Stimulated activated effector memory CD8-positive, alpha-beta T cell treated with anti-CD3 and anti-CD28 coated beads, Interleukin-12 subunit alpha, Interleukin-12 subunit beta, amount 100 ng/mL, for 72 hours (primary cell): Measurements from ENCODE around the gene TNS2.

Experiments
- ATAC-seq: fragments of 150-1000 bp; cut with Tn5 transposase; 2 replicates; pipeline ENCODE4 v1.10.0; 2021
- DNase-seq, 2 donors: peaks; one replicate each; pipeline ENCODE4 v3.0.0; 2021 to 2022; ENCODE audit warnings: low spot score in 2 of 2
- H3K27ac Mint-ChIP-seq: one replicate; pipeline ENCODE4 v1.8.0; 2022; ENCODE audit warnings: mild to moderate bottlenecking, mixed read lengths
- H3K36me3 Mint-ChIP-seq: one replicate; pipeline ENCODE4 v1.8.0; 2022; ENCODE audit warnings: mild to moderate bottlenecking, mixed read lengths
- H3K4me1 Mint-ChIP-seq: one replicate; pipeline ENCODE4 v1.8.0; 2022; ENCODE audit warnings: mixed read lengths
- H3K4me3 Mint-ChIP-seq: one replicate; pipeline ENCODE4 v1.8.0; 2022; ENCODE audit warnings: mild to moderate bottlenecking, mixed read lengths
- H3K9me3 Mint-ChIP-seq: one replicate; pipeline ENCODE4 v1.8.0; 2022; ENCODE audit warnings: mixed read lengths

TNS2 gene

DNA sequence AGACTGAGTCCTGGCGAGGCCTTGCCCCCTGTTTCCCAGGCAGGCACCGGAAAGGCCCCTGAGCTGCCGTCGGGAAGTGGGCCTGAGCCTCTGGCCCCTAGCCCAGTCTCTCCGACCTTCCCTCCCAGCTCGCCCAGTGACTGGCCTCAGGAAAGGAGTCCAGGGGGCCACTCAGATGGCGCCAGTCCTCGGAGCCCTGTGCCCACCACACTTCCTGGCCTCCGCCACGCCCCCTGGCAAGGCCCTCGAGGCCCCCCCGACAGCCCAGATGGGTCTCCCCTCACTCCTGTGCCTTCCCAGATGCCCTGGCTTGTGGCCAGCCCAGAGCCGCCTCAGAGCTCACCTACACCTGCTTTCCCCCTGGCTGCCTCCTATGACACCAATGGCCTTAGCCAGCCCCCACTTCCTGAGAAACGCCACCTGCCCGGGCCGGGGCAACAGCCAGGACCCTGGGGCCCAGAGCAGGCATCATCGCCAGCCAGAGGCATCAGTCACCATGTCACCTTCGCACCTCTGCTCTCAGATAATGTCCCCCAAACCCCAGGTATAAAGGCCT is 10.9 kb downstream of the TNS2 start:
- H3K4me3 Mint-ChIP-seq = no peak overlapping the region
- ATAC-seq = no peak

DNA sequence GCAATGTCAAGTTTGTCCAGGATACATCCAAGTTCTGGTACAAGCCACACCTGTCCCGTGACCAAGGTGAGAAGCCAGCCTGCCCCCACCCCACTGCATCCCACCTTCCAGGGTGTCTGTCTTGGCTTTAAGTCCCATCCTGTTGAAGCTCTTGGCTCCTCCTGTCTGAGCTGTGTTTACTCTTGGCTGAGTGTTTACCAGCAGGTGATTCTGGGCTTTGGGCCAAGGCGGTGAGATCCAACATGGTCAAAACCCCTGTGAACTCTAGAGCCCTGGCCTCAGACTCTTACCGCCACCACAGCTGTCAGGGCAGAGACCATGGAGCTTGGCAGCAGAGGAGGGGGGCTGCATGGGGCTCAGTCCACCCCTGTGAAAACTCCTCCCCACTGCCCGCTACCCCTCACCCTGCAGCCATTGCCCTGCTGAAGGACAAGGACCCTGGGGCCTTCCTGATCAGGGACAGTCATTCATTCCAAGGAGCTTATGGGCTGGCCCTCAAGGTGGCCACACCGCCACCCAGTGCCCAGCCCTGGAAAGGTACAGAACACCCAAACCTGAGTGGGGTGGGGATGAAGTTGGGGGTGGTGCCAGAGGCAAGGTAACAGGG is 11.6 kb downstream of the TNS2 start:
- H3K36me3 Mint-ChIP-seq = peaks cover 36% of the 10 kb centered on the region
- H3K4me3 Mint-ChIP-seq = no peak overlapping the region
- H3K4me1 Mint-ChIP-seq = peaks cover 20% of the 10 kb centered on the region
- DNase-seq = no peak
- H3K27ac Mint-ChIP-seq = peak overlapping the region; percentile 67
- ATAC-seq = peak; percentile 26
- no peaks in the 10 kb centered on the region for H3K9me3 Mint-ChIP-seq

More for the DNA sequence above, 10.9 kb downstream of the TNS2 start:
- H3K27ac Mint-ChIP-seq = peak overlapping the region; percentile 67
- peaks cover 29% of the 10 kb centered on the region for H3K36me3 Mint-ChIP-seq
- DNase-seq = no peak
- peaks cover 13% of the 10 kb centered on the region for H3K4me1 Mint-ChIP-seq
- H3K9me3 Mint-ChIP-seq = no peaks in the 10 kb centered on the region

DNA sequence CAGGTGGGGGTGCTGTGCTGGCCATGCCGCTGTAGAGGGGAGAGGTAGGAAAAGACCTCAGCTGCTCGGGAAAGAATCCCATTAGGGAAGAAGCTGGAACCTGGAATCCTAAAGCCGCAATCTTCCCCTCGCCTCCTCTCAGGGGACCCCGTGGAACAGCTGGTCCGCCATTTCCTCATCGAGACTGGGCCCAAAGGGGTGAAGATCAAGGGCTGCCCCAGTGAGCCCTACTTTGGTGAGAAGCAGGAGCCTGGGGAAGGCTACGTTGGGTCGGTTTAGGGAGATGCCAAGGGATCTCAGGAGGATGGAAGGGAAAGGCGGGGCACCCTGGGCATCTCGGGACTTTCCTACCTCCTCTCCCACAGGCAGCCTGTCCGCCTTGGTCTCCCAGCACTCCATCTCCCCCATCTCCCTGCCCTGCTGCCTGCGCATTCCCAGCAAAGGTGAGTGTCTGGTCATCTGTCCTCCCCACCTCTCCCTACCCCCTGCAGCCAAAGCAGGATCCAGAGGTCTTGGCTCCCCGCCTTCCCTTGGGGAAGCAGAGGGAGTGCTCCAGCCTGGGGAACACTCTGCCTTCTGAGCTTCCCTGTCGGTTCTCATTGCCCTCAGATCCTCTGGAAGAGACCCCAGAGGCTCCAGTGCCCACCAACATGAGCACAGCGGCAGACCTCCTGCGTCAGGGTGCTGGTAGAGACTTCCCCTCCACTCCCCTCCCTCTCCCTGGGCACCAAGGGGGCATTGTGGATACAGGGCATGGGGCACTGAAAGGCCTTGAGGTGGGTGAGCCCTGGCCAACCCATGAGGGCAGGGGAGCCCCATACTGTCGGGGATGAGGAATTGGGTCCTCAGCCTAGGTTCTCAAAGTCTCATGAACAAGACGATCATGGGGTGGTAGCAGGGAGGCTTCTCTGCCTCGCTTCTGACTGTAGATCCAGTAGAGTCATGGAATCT is 12.4 kb downstream of the TNS2 start:
- Mint-ChIP-seq H3K4me3 (no peak overlapping the region), H3K27ac (no peak overlapping the region), H3K9me3 (no peaks in the 10 kb centered on the region), H3K4me1 (peaks cover 21% of the 10 kb centered on the region), H3K36me3 (peaks cover 44% of the 10 kb centered on the region)
- ATAC-seq (no peak), DNase-seq (no peak)

DNA sequence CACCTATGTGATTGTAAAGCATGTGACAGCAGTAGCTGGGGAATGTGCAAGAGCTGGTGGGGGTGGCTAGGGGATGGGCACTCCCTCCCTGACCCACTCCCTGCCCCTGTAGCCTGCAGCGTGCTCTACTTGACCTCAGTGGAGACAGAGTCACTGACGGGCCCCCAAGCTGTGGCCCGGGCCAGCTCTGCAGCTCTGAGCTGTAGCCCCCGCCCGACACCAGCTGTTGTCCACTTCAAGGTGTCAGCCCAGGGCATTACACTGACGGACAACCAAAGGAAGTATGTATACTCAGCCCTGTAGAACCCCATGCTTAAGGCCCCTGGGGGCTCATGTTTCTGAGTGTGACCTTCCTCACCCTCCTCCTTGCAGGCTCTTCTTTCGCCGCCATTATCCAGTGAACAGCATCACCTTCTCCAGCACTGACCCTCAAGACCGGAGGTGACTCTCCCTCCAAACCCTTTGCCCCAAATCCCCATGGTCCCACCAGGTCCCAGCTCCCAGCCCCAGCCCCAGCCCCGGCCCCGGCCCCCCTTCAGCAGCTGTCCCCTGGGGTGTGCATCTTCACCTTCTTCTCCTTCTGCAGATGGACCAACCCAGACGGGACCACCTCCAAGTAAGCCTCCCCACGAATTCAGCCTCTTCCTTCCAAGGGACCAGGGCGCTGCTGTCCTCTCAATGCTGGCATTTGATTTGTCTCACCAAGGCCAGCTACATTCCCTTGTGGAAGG is 13.3 kb downstream of the TNS2 start:
- DNase-seq = no peak
- Mint-ChIP-seq H3K4me3 (no peak overlapping the region), H3K36me3 (peaks cover 48% of the 10 kb centered on the region), H3K4me1 (peaks cover 23% of the 10 kb centered on the region), H3K9me3 (no peaks in the 10 kb centered on the region), H3K27ac (no peak overlapping the region)
- no peak for ATAC-seq

DNA sequence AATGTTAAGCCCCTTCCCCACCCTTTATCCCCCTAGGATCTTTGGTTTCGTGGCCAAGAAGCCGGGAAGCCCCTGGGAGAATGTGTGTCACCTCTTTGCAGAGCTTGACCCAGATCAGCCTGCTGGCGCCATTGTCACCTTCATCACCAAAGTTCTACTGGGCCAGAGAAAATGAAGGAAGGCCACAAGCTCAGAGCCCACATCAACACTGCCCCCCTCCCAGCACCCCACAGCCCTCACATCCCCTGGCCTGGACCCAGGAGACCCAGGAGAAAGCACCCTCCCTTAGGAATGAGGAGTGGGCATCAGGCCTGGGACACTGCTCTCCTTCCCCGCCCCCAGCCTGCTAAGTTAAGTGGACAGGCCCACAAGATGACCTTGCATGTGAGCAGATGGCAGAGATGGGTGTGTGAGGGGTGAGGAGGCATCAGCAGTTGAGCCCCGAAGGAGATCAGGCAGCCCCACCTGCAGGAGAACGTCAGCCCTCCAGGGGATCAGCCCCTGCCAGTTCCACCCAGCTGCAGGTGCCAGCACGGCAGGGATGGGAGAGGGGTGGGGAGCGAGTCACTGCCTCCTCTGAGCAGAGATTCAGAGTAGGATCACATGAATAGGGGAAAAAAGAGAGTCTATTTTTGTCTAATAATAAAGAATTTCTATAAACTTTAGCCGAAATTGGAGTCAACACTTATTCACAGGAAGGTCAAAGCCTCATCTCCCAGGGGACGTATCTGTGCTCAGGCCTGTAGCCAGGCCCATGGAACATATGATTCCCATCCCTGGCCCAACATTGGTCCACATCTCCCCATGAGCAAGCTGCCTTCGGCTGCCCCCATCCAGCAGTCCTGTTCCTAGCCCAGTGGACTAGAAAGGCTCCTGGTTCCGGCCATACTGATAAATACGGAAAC is 14.1 kb downstream of the TNS2 start:
- Mint-ChIP-seq H3K4me1 (peaks cover 32% of the 10 kb centered on the region), H3K4me3 (no peak overlapping the region), H3K36me3 (peaks cover 56% of the 10 kb centered on the region), H3K9me3 (no peaks in the 10 kb centered on the region), H3K27ac (no peak overlapping the region)
- no peak for ATAC-seq
- DNase-seq = no peak

DNA sequence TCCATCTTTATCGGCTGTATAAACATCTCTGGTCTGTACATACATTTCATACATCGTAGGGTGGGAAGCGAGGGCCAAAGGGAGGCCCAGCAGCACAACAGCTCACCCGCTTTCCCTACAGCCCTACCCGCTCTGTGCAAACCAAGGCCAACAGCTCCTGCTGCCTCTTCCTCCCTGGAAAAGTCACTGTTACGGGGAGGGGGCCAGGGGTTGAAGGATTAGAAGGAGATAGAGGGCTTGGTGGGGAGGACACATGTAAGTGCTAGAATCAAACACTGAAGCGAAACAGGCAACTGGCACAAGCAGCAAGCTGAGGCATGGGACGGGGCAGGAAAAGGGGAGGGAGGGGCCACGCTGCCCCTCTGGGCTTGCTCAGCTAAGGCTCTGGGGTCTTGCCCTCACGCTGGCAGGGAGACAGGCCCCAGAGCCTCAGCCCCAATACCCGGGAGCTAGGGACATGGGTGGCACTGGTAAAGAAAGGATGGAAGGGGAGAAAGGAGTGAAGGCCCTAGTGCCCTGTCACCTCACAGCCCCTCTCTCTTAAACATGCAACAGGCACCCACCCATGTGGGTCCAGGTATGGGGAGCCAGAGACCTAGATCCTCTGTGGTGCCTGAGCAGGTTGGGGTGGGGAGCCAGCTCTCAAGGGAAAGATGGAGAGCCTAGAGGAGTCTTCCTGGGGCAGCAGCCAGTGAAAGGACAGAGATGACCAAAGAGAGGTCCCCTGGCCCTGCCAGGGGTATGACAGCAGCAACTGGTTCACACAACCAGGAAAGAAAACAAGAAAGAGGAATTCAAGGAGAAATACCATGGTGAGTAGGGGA is 15.0 kb downstream of the TNS2 start:
- DNase-seq = no peak
- Mint-ChIP-seq H3K4me1 (peaks cover 39% of the 10 kb centered on the region), H3K36me3 (peaks cover 59% of the 10 kb centered on the region), H3K27ac (peak overlapping the region; percentile 72), H3K4me3 (no peak overlapping the region), H3K9me3 (no peaks in the 10 kb centered on the region)
- no peak for ATAC-seq

DNA sequence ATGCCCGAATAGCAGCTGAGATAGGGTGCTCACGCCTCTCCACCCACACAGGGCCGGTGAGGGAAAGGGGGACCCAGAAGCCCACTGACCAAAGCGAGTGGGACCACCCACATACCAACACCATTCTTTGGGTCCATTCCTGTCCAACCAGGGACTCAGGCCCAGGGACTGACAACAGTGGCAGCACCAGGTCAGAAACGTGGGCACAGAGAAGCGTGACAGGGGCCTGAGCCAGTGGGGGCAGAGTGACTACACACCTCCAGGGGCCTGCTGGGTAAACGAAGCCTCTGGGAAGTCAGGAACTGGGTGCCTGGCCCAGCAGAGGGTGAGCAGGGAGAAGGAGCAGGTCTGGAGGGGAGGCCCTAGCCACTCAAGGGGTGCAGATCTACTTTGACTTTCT is 15.6 kb downstream of the TNS2 start:
- H3K4me3 Mint-ChIP-seq = no peak overlapping the region
- H3K9me3 Mint-ChIP-seq = no peaks in the 10 kb centered on the region
- DNase-seq (no peak), ATAC-seq (no peak)
- H3K36me3 Mint-ChIP-seq = peaks cover 65% of the 10 kb centered on the region
- H3K4me1 Mint-ChIP-seq = peaks cover 40% of the 10 kb centered on the region
- peak overlapping the region; percentile 72 for H3K27ac Mint-ChIP-seq

DNA sequence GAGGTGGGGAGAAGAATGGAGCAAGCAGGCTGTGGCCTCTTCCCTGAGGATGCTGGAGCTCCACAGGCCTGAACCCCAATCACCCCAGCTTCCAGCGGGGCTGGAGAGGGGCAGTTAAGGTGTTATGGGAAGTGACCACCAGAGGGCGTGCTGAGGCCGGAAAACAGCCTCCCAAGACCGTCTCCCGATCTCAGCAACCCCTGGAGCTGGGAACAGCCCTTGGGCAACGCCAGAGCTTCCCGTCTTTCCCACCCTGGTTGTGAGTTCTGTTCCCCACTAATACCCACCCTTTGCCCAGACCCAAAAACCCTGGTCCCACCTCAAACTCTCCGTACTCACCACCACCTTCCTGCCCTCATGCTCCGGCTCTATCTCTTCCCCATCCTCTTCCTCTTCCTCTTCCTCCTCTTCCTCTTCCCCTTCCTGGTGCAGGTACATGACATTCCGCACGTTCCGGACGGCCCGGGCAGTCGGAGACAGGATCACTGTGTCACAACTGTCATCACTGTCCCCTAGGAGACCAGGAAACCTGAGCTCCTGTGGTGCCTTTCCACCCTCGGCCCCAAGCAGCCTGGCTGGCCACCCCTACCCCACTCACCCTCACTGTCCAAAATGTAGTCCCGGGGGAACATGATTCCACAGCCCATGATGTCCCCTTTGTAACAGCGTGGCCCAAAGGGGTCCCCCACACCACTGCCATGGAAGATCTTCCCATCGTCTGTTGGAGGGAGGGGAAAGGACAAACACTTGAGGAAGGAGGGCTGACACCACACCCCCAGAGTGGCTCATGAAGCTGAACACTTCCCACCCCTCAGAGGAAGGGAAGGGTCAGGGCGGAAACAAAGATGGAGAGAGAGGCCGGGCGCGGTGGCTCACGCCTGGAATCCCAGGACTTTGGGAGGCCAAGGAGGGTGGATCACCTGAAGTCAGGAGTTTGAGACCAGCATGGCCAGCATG is 16.4 kb downstream of the TNS2 start:
- ATAC-seq (peak; percentile 64), DNase-seq (peak; percentile 60 to 83)
- no peaks in the 10 kb centered on the region for H3K9me3 Mint-ChIP-seq
- H3K4me3 Mint-ChIP-seq = peak overlapping the region; percentile 1
- peak overlapping the region; percentile 72 for H3K27ac Mint-ChIP-seq
- peaks cover 71% of the 10 kb centered on the region for H3K36me3 Mint-ChIP-seq
- H3K4me1 Mint-ChIP-seq = peaks cover 48% of the 10 kb centered on the region

DNA sequence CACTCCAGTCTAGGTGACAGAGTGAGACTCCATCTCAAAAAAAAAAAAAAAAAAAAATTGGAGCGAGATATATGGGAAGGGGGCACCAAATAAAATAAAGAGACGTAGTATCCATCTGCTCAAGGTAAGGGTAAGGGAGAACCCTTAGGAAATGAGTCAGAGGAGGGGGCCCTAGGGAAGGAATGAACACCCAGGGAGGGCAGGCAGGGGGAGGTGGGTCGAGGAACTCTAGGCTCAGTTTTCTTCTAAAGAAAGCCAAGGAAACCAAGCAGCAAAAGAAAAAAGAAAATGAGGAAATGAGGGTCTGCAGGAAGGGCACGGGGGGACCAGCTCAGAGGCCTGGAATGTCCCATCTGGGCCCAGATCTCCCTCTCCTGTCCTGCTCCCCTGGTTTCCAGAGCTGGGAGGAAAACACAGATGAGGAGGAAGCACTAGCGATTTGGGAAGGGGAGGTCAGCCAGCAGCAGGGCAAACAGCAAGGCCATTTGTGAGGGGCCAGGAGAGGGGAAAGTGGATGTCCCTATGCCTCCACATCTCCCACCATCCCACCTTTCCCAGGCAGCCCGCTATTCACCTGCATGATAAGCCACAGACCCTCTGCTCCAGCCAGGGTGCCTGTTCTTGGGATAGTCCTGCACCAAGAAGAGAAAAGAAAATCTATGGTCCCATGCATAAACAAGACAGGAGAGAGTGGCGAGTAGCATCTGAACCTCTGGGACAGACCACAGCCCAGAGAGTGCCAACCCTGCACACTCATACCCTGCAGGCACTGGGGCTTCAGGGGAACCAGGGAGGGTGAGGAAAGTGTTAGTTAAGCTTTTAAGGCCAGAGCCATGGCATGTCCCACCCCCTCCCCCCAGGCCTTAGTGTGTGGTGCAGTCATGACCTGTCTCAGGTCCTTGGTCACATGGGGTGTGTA is 17.5 kb downstream of the TNS2 start:
- Mint-ChIP-seq H3K4me3 (no peak overlapping the region), H3K4me1 (peaks cover 58% of the 10 kb centered on the region), H3K27ac (peak overlapping the region; percentile 72), H3K9me3 (no peaks in the 10 kb centered on the region), H3K36me3 (peaks cover 76% of the 10 kb centered on the region)
- ATAC-seq = peak; percentile 68
- DNase-seq = no peak

DNA sequence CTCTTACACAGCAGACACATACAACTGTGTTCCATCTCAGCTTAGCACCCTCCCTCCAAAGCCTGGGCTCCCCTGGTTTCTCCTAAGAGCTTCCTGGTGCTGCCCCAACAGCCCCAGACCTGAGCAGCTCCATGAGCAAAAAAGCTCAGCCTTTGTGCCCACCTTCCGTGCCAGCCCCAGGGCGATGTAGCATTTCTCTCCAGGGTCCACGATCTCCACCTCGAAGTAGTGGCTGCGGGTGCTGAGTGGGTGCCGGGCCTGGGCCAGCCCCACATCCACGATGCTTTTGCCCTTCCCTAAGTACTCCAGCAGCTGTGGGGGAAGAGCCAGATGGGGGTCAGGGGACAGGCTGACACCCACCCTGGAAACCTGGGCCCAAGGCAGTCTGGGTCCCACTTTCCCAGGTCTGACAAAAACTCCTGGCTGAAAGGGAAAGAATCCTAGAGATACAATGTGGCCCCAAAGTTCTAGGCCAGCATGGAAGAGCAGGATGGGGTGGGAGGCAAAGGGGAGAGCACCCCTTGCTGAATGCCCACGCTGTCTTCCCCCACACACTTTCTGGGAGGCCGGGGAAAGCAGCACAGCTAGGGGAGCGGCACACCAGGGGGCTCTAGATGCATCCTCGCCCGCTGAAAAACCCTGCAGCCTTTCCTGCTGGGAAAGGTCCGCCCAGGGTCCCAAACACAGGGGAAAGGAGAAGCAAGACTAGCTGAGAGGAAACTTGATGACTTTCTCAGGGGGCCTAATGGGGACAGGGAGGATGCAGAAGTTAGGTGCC is 18.3 kb downstream of the TNS2 start:
- H3K9me3 Mint-ChIP-seq = no peaks in the 10 kb centered on the region
- no peak for ATAC-seq
- peaks cover 58% of the 10 kb centered on the region for H3K4me1 Mint-ChIP-seq
- DNase-seq = no peak
- H3K36me3 Mint-ChIP-seq = peaks cover 81% of the 10 kb centered on the region
- peak overlapping the region; percentile 72 for H3K27ac Mint-ChIP-seq
- H3K4me3 Mint-ChIP-seq = no peak overlapping the region

DNA sequence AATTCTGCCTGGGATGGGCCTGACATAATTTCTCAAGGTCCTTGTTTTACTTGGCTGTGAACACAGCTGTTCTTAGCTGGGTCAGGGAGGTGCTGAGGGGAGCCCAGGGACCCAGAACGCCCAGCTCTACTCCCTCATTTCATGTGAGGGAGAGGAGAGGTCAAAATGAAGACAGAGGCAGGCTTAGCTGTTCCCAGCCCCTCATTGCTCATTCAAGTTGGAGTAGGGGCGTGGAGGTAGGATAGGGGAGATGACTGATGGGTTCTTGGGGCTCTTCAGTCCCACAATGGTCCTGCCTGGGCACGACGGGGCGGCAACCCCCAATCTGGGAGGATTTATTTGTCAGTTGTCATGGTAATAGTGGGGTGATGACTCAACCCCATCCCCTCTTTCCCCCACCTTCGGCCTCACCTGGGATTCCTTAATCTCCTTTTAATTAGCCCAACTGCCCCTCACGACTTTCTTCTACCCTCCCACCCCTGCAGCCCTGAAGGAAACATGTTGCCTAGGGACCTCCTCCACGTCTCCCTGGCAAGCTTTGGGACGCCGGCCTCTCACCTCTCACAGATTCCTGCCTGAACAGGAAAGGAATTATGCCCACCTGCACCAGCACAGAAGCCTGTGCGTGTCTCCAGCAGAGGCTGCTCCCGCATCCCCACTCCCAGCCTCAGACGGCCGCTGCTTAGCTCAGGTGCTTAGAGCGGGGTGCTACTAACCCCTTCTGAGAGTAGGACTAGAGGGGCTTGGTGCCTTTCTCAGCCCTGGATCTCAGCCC is 19.1 kb downstream of the TNS2 start:
- ATAC-seq (no peak), DNase-seq (no peak)
- H3K36me3 Mint-ChIP-seq = peaks cover 85% of the 10 kb centered on the region
- peak overlapping the region; percentile 72 for H3K27ac Mint-ChIP-seq
- H3K4me3 Mint-ChIP-seq = no peak overlapping the region
- H3K9me3 Mint-ChIP-seq = no peaks in the 10 kb centered on the region
- peaks cover 60% of the 10 kb centered on the region for H3K4me1 Mint-ChIP-seq
